GM18517 (cell line): ENCODE results near the gene SOX8.

Experiments
- ATAC-seq: cut with Tn5 transposase; IDR thresholded peaks from one replicate; pipeline ENCODE4 v1.9.1; 2021; ENCODE audit warnings: mild to moderate bottlenecking, moderate library complexity; ENCODE audit not compliant: unreplicated experiment

Gene SOX8

GRCh38 chr16:972316-973002 is 9.1 kb upstream of the SOX8 start:
- ATAC-seq = no peak

DNA sequence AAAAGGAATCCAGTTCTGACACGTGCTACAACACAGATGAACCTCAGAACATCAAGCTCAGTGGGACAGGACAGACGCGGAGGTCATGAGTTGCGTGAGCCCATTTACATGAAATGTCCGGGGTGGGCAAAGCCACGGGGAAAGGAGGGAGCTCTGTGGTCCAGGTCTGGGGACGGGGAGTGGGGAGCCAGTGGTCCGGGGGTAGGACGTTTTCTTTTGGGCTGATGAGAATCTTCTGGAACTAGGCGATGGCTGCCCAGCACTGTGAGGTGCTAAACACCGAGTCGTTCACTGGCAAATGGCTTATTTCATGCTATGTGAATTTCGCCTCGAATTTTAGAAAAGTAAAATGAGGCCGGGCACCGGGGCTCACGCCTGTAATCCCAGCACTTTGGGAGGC is 8.2 kb upstream of the SOX8 start:
- ATAC-seq = no peak

DNA sequence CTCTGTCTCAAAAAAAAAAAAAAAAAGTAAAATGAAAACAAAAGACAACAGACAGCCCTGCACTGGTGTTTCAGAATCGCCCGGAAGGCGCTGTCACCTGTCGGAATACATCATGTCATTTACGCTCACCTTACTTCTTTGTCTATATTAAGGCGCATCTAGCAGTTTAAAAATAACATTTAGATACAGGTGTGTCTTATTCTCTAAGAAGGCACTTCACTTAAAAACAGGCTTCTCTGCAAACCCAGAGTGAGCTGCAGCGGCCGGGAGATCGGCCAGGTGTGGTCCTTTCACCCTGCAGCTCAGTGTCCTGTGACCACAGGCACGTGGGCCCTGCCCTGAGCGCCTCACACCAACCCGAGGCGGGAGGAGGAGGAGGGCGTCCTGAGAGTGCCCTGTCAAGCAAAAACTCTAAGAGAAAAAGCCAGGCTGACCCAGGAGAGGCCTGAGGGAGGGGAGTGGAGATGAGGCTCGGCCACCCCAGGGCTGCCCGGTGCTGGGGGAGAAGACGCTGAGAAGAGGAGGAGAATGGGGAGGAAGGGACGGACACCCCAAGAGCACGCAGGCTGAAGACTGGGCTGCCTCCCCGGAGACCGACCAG is 7.5 kb upstream of the SOX8 start:
- ATAC-seq = no peak

DNA sequence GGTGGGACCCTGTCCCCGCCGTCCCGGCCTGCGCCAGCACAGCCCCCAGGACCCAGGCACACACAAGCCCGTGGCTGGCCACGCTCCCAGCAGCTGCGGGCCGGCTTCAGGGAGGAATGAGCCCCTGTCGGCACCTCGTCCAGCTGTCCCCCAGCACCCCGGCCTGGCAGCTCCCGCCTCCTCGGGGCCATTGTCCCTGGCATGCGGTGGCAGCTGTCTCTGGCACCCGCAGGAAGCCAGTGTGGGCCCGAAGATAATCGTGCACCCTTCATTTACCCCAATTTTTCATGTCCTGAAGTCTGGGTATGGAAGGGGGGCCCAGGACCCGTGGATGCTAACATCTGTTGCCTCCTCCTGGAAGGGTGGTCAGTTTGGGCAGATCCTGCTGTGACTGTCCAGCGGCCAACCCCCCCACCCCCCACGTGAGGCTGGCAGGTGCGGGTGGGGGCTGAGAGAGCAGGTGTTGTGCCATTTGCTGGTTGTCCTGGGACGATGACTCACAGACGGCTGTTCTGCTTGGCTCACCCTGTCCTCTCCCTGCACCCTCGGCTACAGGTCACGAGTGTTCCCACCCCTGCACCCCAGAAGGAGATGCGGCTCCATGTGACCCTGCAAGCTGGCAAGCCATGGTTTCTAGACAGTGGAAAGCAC is 6.8 kb upstream of the SOX8 start:
- no peak for ATAC-seq

DNA sequence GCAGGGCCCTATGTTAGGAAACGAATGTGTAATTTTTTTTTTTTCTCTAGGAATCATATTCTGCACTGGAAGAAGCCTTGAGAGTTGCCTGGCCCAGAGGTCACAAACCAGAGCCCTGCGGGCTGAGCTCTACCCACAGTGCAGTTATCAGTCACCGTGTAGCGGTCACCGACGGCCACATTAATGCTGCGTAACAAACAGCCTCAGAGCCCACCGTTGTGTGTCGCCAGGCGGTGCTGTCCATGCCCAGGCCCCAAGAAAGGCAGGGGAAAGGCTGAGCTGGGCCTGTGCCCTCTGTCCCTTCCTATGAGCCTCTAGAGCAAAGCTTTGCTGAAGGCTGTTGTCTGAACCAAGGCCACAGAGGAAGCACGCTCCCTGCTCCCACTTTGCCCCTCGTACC is 6.3 kb upstream of the SOX8 start:
- no peak for ATAC-seq

DNA sequence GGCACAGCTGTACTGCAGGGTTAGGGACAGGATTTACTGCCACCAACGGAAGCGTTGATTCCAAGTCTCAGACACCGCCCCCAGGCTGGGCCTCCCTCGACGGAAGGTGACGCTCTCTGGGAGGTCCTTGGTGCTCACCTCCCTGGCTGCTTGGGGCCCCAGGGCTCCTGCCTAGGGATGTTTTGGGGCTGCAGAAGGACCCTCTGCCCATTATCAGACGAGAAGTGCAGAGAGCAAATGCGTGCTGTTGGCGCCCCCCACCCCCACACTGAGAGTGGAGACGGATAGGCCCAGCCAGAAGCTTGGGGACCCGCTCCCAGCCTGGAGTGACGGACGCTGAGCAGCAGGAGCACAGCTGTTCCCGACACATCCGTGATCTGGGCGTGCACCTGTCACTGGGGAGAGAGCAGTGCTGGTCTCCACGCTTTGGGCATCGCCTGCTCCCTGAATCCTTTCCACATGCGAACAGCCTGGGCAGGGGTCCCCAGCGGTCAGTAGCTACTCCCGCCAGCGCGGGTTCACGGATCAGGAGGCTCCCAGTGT is 5.1 kb upstream of the SOX8 start:
- ATAC-seq = no peak

DNA sequence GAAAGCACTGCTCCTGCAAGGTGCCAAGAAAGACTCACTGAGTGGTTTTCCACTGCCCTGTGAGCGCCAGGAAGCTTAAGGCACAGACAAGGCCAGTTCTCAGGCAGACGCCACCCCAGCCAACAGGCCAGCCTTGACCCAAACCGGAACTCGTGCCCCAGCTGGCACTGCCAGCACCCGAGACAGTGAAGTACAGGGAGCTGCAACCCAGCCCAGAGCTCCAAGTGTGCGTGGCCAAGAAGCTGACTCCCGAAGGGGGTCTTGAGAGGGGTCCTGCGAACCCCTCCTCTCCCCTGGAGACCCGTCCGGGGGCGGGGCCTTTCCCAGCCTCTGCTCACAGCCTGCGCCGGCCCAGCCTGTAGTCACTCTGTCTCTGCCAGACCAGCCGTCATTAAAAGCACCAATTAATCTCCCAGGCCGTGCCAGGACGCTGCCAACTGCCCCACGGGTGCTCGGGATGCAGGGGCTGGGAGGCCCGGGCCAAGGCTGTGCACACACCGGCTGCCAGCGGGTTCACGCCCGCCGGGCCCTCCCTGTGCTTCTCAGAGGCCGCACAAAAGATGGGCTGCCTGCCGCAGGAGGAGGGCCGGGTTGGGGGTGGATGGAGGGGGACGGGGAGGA is 4.4 kb upstream of the SOX8 start:
- ATAC-seq = no peak

GRCh38 chr16:977896-978295 is 3.7 kb upstream of the SOX8 start:
- no peak for ATAC-seq

- ATAC-seq = no peak
Observed at GRCh38 chr16:978403-978802, 3.2 kb upstream of the SOX8 start.

- ATAC-seq = no peak
Observed at GRCh38 chr16:979147-979546, 2.4 kb upstream of the SOX8 start.

GRCh38 chr16:979859-980594 is 1.5 kb upstream of the SOX8 start:
- ATAC-seq = no peak

DNA sequence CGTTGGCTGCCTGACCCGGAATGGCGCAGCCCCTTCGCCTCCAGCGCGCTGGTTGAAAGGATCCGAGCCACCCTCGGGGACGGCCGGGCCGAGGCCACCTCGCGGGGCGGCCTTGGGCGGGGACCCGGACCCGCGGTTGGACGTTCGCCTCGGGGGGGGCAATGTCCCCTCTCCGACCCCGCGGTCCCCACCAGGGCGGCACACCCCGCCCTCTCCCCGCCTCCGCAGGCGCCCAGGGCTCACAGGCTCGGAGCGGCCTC is 1.0 kb upstream of the SOX8 start:
- ATAC-seq = no peak

- no peak for ATAC-seq
Observed at GRCh38 chr16:982145-983043, 824 bp downstream of the SOX8 start.

DNA sequence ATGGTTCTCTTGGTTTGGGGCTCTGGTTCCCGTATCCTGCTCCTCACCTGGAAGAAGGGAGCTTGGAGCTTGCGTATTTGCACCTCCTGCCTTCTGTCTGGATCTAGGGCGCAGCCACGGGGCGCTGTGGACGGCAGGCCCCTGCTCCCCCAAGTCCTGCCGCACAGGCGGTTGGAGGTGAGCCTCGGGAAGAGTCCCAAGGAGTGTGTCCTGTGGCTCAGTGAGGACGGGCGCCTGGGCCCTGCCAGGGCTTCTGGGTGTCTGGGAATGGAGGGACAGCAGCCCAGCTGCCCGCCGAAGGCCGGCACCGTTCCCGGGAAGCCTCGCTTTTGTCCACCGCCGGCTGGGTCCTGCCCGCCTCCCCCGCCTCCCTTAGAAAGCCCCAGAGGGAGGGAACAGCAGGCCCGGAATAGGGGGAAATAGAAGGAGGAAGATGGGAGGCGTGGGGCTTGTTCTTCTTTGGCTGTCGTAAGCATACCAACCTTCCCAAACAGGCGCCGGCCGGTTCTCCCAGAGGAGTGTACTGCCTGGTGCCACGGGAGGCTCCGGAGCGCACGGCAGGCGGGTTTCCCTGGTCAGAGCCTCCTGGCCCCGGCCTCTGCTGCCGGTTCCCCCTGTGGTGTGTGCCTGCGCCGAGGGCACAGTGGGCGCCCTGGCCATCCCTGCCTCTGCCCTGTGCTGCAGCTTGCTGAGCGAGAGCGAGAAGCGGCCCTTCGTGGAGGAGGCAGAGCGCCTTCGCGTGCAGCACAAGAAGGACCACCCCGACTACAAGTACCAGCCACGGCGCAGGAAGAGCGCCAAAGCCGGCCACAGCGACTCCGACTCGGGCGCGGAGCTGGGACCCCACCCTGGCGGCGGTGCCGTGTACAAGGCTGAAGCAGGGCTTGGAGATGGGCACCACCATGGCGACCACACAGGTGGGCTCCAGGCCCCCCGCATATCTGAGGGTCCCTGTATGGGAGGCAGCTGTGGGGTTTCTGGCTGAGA is 1.8 kb downstream of the SOX8 start:
- no peak for ATAC-seq

DNA sequence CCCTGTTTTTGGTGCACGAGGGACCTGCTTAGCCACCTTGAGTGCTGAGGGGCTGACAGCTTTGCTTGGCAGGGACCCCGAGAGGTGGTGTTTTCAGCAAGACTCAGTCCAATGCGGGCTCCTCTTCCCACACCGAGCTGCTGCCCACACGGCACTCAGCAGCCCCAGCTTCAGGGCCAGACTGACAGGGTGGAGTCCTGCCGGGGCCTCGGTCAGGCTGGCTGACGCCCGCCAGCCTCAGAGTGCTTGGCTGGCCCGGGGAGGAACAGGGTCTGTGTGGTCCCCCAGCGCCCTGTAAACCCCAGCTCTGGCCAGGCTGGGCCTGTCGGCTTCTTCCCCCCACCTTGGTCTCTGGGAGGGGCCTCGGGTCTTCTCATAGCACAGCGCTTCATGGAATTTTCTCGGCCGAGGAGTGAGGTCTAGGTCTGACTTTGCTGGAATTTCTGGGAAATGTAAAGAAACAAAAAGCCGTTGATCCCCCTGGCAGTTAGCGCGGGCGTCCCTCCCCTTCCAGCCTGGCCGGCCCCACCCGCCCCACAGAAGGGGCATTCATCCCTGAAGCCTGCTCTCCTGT is 2.6 kb downstream of the SOX8 start:
- no peak for ATAC-seq

DNA sequence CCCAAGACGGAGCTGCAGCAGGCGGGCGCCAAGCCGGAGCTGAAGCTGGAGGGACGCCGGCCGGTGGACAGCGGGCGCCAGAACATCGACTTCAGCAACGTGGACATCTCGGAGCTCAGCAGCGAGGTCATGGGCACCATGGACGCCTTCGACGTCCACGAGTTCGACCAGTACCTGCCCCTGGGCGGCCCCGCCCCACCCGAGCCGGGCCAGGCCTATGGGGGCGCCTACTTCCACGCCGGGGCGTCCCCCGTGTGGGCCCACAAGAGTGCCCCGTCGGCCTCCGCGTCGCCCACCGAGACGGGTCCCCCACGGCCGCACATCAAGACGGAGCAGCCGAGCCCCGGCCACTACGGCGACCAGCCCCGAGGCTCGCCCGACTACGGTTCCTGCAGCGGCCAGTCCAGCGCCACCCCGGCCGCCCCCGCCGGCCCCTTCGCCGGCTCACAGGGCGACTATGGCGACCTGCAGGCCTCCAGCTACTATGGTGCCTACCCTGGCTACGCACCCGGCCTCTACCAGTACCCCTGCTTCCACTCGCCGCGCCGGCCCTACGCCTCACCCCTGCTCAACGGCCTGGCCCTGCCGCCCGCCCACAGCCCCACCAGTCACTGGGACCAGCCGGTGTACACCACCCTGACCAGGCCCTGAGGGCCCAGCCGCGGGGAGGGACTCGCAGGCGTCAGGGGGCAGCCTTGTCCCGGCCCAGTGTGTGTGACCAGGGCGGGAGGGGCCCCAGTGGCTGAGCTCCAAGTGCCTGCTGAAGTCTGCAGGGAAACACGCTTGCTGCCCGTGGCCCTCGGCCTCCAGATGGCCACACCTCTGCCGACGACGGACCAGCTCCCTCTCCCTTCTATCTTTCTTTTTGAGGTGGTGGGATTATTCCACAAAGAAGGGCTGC is 3.4 kb downstream of the SOX8 start:
- no peak for ATAC-seq

DNA sequence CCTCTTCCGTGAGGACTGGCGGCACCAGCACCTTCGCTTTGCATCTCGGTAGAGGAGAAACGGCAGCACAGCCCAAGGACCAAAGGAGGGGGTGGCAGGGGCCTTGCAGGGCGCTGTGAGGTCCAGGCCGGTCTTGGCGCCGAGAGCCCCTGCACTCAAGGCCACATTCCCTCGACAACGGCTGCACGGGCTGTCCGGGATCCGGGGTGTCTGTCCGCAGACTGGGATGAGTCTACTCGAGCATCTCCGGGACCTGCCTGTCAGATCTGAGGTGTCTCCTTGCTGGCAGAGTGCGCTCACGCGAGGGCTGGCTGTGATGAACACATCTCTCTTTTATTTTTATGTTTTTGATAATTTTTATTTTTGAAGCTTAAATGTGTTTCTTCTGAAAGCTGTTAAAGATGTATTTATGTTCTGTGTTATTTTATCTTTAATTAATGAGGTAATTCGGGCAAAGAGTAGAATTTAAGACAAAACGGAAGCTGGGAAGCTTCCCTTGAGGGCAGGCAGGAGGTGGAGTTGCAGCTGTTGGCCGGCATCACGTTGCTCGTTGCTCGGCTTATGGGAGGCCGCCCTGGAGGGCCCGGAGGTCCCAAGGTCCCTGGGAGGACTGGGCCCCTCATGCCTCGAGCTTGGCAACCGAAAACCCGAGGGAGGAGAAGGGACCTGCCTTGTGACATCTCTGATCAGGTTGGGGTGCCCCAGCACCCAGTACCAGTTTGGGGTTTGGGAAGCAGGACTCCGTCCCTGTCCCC is 4.3 kb downstream of the SOX8 start:
- no peak for ATAC-seq
